ENCODE results near the gene PPM1F. TPM values are rescaled to one million over a fixed set of nuclear protein-coding genes. Genes with fewer than 3 reads are reported as not detected.

The PPM1F gene
- polyA plus RNA-seq, 1 donor (not counting 4 experiments of a cell fraction or from before 2014, with no cell fraction given) = 18.2 TPM

GRCh38 chr22:21949948-21950347 is 2.7 kb downstream of the PPM1F start:
- Histone ChIP-seq H3K9ac (ENCODE audit: control insufficient read depth, extremely low read depth, insufficient read depth, low read length) (no peak overlapping the region), H3K27me3 (ENCODE audit: control insufficient read depth, extremely low read depth, insufficient read depth, low read length) (no peaks in the 10 kb centered on the region), H4K20me1 (ENCODE audit: control insufficient read depth, extremely low read depth, insufficient read depth, low read length) (no peaks in the 10 kb centered on the region), H3K4me2 (ENCODE audit: control insufficient read depth, extremely low read depth, insufficient read depth, low read depth, low read length) (no peak overlapping the region), H2AFZ (ENCODE audit: control insufficient read depth, low read length) (no peak overlapping the region), H3K79me2 (ENCODE audit: control insufficient read depth, insufficient read depth, low read length) (peaks cover 40% of the 10 kb centered on the region), H3K36me3 (ENCODE audit: control insufficient read depth in 2 of 2, extremely low read depth in 1 of 2, insufficient read depth in 2 of 2, low read length in 2 of 2) (peaks cover 4 to 19% of the 10 kb centered on the region in 2 experiments), H3K4me1 (ENCODE audit: control insufficient read depth, extremely low read depth, insufficient read depth, low read length) (peaks cover 20% of the 10 kb centered on the region), H3K27ac (ENCODE audit: control insufficient read depth, insufficient read depth, low read length) (no peak overlapping the region), H3K4me3 (ENCODE audit: control insufficient read depth in 2 of 3, extremely low read depth in 1 of 3, insufficient read depth in 2 of 3, low read depth in 1 of 3, low read length in 3 of 3) (no peak overlapping the region), H3K9me1 (ENCODE audit: control insufficient read depth, extremely low read depth, insufficient read depth, low read length) (no peaks in the 10 kb centered on the region), H3K9me3 (ENCODE audit: control insufficient read depth, low read depth, low read length) (no peaks in the 10 kb centered on the region)
- dilution Hi-C loops (cut with MboI; ENCODE audit: extremely low pct_ligation_motif_present, low sequenced_read_pairs) = no loop called here
- no peak for DNase-seq (ENCODE audit: low read depth, low spot score)
- TF ChIP-seq CTCF (optimal IDR thresholded peaks at IDR 0.05 in 1 of 3, IDR thresholded peaks at IDR 0.05 in 1 of 3, conservative IDR thresholded peaks at IDR 0.05 in 1 of 3; ENCODE audit: extremely low read depth in 1 of 3, insufficient read depth in 2 of 3, low read length in 3 of 3) (no peak), EZH2 (IDR thresholded peaks at IDR 0.05; ENCODE audit: low read length) (no peak)
- FAIRE-seq = no peak

- FAIRE-seq (no peak), DNase-seq (ENCODE audit: low read depth, low spot score) (no peak)
- Histone ChIP-seq H3K36me3 (ENCODE audit: control insufficient read depth in 2 of 2, extremely low read depth in 1 of 2, insufficient read depth in 2 of 2, low read length in 2 of 2) (peaks cover 6 to 23% of the 10 kb centered on the region in 2 experiments), H3K9me3 (ENCODE audit: control insufficient read depth, low read depth, low read length) (no peaks in the 10 kb centered on the region), H3K4me1 (ENCODE audit: control insufficient read depth, extremely low read depth, insufficient read depth, low read length) (peaks cover 20% of the 10 kb centered on the region), H2AFZ (ENCODE audit: control insufficient read depth, low read length) (no peak overlapping the region), H4K20me1 (ENCODE audit: control insufficient read depth, extremely low read depth, insufficient read depth, low read length) (no peaks in the 10 kb centered on the region), H3K9ac (ENCODE audit: control insufficient read depth, extremely low read depth, insufficient read depth, low read length) (no peak overlapping the region), H3K4me3 (ENCODE audit: control insufficient read depth in 2 of 3, extremely low read depth in 1 of 3, insufficient read depth in 2 of 3, low read depth in 1 of 3, low read length in 3 of 3) (no peak overlapping the region), H3K9me1 (ENCODE audit: control insufficient read depth, extremely low read depth, insufficient read depth, low read length) (no peaks in the 10 kb centered on the region), H3K27ac (ENCODE audit: control insufficient read depth, insufficient read depth, low read length) (no peak overlapping the region), H3K27me3 (ENCODE audit: control insufficient read depth, extremely low read depth, insufficient read depth, low read length) (no peaks in the 10 kb centered on the region), H3K79me2 (ENCODE audit: control insufficient read depth, insufficient read depth, low read length) (peaks cover 40% of the 10 kb centered on the region), H3K4me2 (ENCODE audit: control insufficient read depth, extremely low read depth, insufficient read depth, low read depth, low read length) (no peak overlapping the region)
- dilution Hi-C loops (cut with MboI; ENCODE audit: extremely low pct_ligation_motif_present, low sequenced_read_pairs) = no loop called here
- TF ChIP-seq EZH2 (IDR thresholded peaks at IDR 0.05; ENCODE audit: low read length) (no peak), CTCF (optimal IDR thresholded peaks at IDR 0.05 in 1 of 3, IDR thresholded peaks at IDR 0.05 in 1 of 3, conservative IDR thresholded peaks at IDR 0.05 in 1 of 3; ENCODE audit: extremely low read depth in 1 of 3, insufficient read depth in 2 of 3, low read length in 3 of 3) (no peak)
Measured at GRCh38 chr22:21949569-21949918, 3.1 kb downstream of the PPM1F start.

All from keratinocyte (primary cell).